ENCODE measurements around the gene PHRF1. TPM values are rescaled to one million over a fixed set of nuclear protein-coding genes. Genes with fewer than 3 reads are reported as not detected.

Gene PHRF1
- polyA plus RNA-seq, 1 donor from 2014 or later = 8.5 TPM

DNA sequence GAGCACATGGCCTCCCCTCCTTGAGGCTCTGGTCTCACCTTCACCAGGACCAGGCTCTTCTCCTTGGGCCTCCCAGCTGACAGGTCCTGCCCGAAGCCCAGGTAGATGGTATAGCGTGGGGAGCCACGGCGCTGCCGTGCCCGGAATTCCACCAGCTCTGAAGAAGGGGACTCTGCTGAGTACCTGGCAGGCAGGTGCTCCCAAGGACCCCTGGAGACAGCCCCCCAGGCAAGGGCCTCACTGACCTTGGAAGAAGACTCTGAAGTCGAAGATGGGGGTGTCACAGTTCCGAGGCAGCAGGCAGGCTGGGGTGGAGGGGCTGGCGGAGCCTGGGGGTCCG is 36.7 kb downstream of the PHRF1 start:
- no peak overlapping the region for H3K4me2 ChIP-seq (ENCODE audit: low read length)
- H3K27me3 ChIP-seq (ENCODE audit: insufficient read depth, low read depth, low read length) = no peaks in the 10 kb centered on the region
- no peak for TF ChIP-seq SMC3 (conservative IDR thresholded peaks at IDR 0.05; ENCODE audit: poor library complexity)
- no peak for TF ChIP-seq MXI1 (conservative IDR thresholded peaks at IDR 0.05; ENCODE audit: poor library complexity, severe bottlenecking)
- no peak for TF ChIP-seq EZH2 (IDR thresholded peaks at IDR 0.05; ENCODE audit: borderline replicate concordance, insufficient read depth, low read length, poor library complexity, severe bottlenecking)
- no peak for TF ChIP-seq REST (IDR thresholded peaks at IDR 0.05; ENCODE audit: borderline replicate concordance)
- TF ChIP-seq POLR2AphosphoS5 (IDR thresholded peaks at IDR 0.05) = no peak
- no peak for TF ChIP-seq CTCF (IDR thresholded peaks at IDR 0.05; ENCODE audit: poor library complexity, severe bottlenecking)
- no peak for TF ChIP-seq EP300 (conservative IDR thresholded peaks at IDR 0.05; ENCODE audit: poor library complexity, severe bottlenecking)
- TF ChIP-seq RAD21 (conservative IDR thresholded peaks at IDR 0.05) = no peak
- no peak for TF ChIP-seq TAF1 (IDR thresholded peaks at IDR 0.05; ENCODE audit: low read depth)
- no peaks in the 10 kb centered on the region for H3K79me2 ChIP-seq (replicated peaks; ENCODE audit: insufficient read depth, low read length)
- no peak overlapping the region for H2AFZ ChIP-seq (ENCODE audit: low read depth, low read length)
- H4K20me1 ChIP-seq (ENCODE audit: insufficient read depth) = no peaks in the 10 kb centered on the region
- no peak overlapping the region for H3K4me3 ChIP-seq (ENCODE audit: low read length)
- no peaks in the 10 kb centered on the region for H3K9me2 ChIP-seq (ENCODE audit: insufficient read depth, low read length)
- no peaks in the 10 kb centered on the region for H3F3A ChIP-seq (ENCODE audit: insufficient read depth, low read length, poor library complexity, severe bottlenecking)
- no peaks in the 10 kb centered on the region for H3K9me3 ChIP-seq (ENCODE audit: low read length)
- no peaks in the 10 kb centered on the region for H3K36me3 ChIP-seq (ENCODE audit: insufficient read depth, low read length)
- H3K9ac ChIP-seq (ENCODE audit: low read length) = no peak overlapping the region
- no peak overlapping the region for H3K27ac ChIP-seq (ENCODE audit: low read length)

DNA sequence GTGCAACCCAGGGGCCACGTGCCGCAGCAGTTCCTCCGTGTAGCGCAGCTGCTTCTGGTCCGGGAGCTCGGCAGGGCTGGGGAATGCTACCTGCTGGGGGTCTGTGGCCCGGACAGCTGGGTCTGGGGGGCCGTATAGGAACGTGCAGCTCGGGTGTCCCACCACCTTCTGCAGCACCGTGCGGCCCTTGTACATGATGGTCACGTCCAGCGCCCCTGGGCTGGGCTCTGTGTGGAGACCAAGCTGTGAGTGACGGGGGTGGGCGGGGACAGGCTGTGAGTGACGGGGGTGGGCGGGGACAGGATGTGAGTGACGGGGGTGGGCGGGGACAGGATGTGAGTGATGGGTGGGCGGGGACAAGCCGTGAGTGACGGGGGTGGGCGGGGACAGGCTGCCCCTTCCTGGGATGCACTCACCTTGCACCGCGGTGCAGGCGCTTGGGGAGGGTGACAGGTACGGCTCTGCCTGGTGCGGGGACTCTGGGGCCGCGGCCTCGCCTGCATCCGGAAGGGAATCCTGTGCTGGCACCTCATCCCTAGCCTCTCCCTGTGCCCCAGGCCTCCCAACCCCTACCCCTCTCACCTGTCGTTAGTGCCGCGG is 37.2 kb downstream of the PHRF1 start:
- Histone ChIP-seq H3K9me3 (ENCODE audit: low read length) (no peaks in the 10 kb centered on the region), H3K9me2 (ENCODE audit: insufficient read depth, low read length) (no peaks in the 10 kb centered on the region), H3K27ac (ENCODE audit: low read length) (no peak overlapping the region), H3K9ac (ENCODE audit: low read length) (no peak overlapping the region), H4K20me1 (ENCODE audit: insufficient read depth) (no peaks in the 10 kb centered on the region), H2AFZ (ENCODE audit: low read depth, low read length) (no peak overlapping the region), H3K4me3 (ENCODE audit: low read length) (no peak overlapping the region), H3K27me3 (ENCODE audit: insufficient read depth, low read depth, low read length) (no peaks in the 10 kb centered on the region), H3K36me3 (ENCODE audit: insufficient read depth, low read length) (no peaks in the 10 kb centered on the region), H3K4me2 (ENCODE audit: low read length) (no peak overlapping the region), H3K79me2 (replicated peaks; ENCODE audit: insufficient read depth, low read length) (no peaks in the 10 kb centered on the region), H3F3A (ENCODE audit: insufficient read depth, low read length, poor library complexity, severe bottlenecking) (no peaks in the 10 kb centered on the region)
- TF ChIP-seq TAF1 (IDR thresholded peaks at IDR 0.05; ENCODE audit: low read depth) = no peak
- no peak for TF ChIP-seq SMC3 (conservative IDR thresholded peaks at IDR 0.05; ENCODE audit: poor library complexity)
- TF ChIP-seq POLR2AphosphoS5 (IDR thresholded peaks at IDR 0.05) = no peak
- TF ChIP-seq CTCF (IDR thresholded peaks at IDR 0.05; ENCODE audit: poor library complexity, severe bottlenecking) = no peak
- no peak for TF ChIP-seq MXI1 (conservative IDR thresholded peaks at IDR 0.05; ENCODE audit: poor library complexity, severe bottlenecking)
- no peak for TF ChIP-seq EP300 (conservative IDR thresholded peaks at IDR 0.05; ENCODE audit: poor library complexity, severe bottlenecking)
- TF ChIP-seq RAD21 (conservative IDR thresholded peaks at IDR 0.05) = no peak
- no peak for TF ChIP-seq EZH2 (IDR thresholded peaks at IDR 0.05; ENCODE audit: borderline replicate concordance, insufficient read depth, low read length, poor library complexity, severe bottlenecking)
- no peak for TF ChIP-seq REST (IDR thresholded peaks at IDR 0.05; ENCODE audit: borderline replicate concordance)
